HG02610 (cell line): ENCODE measurements around the gene SYNGR2.
"Not testable (repeated sequence)": the region's sequence is repeated elsewhere in the genome, so short reads cannot be mapped to it uniquely, and the experiment has no call there.

Experiments
- ATAC-seq: cut with Tn5 transposase; IDR thresholded peaks from one replicate; pipeline ENCODE4 v1.9.1; 2021; ENCODE audit warnings: mild to moderate bottlenecking, moderate library complexity; ENCODE audit not compliant: unreplicated experiment

SYNGR2 gene

DNA sequence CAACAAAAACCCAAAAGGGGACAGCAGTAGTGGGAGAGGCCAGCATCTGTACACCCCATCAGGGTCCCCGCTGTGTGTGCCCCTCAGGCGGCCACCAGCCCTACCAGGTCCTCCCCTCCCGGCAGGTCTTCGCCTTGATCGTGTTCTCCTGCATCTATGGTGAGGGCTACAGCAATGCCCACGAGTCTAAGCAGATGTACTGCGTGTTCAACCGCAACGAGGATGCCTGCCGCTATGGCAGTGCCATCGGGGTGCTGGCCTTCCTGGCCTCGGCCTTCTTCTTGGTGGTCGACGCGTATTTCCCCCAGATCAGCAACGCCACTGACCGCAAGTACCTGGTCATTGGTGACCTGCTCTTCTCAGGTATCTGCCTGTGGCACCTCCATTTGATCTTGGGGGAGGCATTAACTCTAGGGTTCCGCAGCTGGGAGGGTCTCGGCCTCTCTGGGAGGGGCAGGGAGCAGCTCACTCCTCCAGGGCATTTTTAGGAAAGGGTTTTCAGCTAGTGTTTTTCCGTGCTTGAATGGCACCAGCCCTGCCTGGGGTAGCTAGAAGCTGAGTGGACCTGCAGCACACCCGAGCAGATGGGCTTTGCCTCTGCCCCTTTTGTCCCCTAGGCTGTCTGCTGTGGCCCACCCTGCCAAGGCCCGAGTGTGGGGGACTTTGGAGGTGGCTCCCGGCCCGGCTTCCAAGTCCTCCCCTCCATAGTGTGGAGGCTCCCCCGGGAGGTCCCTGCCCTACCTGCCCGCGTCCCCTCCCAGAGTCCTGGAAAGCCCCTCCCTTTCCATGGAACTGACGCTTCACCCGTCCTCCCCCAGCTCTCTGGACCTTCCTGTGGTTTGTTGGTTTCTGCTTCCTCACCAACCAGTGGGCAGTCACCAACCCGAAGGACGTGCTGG is 2.6 kb downstream of the SYNGR2 start:
- no peak for ATAC-seq

DNA sequence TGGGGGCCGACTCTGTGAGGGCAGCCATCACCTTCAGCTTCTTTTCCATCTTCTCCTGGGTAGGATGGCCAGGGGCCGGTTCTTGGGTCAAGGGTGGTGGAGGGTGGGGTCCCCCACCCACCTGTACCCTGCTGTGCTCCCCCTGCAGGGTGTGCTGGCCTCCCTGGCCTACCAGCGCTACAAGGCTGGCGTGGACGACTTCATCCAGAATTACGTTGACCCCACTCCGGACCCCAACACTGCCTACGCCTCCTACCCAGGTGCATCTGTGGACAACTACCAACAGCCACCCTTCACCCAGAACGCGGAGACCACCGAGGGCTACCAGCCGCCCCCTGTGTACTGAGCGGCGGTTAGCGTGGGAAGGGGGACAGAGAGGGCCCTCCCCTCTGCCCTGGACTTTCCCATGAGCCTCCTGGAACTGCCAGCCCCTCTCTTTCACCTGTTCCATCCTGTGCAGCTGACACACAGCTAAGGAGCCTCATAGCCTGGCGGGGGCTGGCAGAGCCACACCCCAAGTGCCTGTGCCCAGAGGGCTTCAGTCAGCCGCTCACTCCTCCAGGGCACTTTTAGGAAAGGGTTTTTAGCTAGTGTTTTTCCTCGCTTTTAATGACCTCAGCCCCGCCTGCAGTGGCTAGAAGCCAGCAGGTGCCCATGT is 3.3 kb downstream of the SYNGR2 start:
- not testable (repeated sequence) for ATAC-seq

DNA sequence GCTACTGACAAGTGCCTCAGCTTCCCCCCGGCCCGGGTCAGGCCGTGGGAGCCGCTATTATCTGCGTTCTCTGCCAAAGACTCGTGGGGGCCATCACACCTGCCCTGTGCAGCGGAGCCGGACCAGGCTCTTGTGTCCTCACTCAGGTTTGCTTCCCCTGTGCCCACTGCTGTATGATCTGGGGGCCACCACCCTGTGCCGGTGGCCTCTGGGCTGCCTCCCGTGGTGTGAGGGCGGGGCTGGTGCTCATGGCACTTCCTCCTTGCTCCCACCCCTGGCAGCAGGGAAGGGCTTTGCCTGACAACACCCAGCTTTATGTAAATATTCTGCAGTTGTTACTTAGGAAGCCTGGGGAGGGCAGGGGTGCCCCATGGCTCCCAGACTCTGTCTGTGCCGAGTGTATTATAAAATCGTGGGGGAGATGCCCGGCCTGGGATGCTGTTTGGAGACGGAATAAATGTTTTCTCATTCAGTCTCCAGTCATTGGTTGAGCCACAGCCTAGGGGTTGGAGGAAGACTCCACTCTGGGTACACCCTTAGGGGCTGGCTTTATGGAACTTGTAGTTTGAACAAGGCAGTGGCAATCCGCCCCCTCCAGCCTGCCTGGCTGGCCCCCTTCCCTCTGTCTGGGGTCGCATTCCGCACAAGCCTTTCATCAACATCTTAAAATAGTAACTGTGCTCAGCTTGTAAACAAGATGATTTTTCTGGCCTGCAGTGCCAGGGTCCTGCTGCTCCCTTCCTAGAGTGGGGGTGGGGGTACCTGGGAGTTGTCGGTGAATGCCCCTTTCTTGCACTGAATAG is 4.1 kb downstream of the SYNGR2 start:
- no peak for ATAC-seq

DNA sequence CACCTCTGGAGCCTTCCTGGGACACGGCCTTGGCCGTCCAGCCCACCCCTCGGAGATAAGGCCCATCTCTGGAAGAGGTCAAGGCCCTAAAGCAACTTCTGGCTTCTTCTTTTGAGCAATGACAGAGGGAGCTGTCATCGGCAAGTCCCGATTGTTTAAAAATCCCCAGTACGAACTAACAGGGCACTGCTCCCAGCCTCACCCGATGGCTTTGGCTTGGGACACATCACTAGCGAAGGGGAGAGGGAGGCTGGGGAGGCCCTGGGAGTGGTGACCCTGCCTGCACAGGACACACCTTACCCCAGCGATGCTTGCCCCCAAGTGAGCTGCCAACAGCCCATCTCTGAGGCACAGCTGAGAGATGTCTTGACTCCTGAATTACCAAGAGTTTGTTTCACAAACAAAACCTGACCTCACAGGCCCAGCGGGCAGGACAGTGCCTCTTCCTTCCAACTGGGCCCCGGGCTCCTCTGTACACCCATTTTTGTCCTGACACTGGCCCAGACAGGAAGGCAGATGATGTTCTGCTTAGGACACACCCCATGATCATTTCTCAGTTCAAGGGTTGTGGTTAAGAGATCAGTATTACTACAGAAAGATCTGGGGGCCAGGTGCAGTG is 4.8 kb downstream of the SYNGR2 start:
- no peak for ATAC-seq

DNA sequence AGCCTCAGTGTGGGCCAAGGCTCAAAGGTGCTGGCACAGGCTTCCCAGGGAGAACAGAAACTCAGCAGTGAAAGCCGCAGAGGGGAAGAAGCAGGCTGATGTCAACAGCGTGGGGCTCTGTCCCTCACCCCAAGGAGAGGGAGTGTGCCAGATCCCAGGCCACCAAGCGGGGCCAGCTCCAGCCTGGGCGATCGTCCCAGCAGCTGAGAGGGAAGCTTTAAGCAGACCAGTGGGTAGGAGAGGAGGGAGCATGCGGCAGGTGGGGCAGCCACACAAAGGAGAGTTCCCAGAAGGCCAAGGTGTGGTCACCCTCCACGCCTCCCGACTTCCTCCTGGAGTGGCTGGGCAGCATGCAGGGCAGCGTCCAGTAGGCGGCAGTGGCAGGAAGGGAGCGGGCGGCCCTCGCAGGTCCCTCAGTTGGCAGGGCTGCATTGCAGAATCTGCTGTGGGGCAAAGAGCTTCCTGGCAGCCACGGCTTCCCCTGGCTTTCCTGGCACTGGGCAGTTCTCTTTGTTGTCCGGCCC is 6.0 kb downstream of the SYNGR2 start:
- no peak for ATAC-seq

DNA sequence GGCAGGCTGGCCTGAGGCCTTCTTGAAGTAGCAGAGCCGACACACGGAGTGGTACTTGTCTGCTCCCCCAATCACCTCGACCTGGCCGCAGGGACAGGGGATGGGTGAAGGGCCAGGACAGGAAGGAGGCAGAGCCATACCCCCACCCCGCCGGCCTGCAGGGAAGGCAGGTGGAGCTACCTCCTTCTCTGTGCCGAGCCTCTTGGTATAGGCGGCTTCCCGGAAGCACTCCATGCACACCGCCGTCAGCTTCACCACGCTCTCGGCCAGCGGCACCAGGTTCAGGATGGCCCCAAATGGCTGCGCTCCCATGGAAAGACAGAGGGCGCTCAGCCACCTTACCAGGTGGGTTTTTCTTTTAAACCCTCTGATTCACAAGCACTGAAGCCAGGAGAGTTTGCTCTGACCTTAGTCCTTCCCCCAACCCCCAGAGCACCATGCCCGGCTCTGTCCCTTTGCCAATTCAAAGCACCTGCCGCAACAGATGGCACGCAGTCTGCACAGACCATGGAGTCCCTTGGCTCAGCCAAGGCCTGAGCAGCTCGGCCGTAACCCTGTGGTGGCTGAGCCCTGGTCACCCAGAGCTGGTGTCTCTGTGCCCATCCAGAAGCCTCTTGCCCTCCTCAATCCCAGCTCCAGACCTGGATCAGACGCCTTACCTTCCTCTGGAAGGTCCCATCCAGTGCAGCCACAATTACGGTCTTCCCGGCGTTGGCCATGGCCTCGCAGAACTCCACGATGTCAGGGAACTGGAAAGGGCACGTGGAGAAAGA is 6.7 kb downstream of the SYNGR2 start:
- no peak for ATAC-seq

DNA sequence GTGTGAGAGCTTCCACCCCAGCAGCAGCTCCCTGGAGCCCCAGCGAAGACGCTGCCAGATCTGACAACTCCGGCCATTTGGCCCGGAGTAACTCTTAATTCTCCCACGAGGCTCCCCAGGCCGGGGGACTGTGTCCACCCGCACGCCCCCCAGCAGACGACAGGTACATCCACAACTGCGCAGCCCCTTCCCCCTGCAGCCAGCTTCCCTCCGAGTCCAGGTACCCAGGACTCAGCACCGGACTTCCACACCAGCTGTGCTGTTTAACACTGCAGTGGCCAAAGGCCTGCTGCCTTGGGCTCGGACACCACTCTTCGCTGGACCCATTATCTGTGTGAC is 7.2 kb downstream of the SYNGR2 start:
- no peak for ATAC-seq

DNA sequence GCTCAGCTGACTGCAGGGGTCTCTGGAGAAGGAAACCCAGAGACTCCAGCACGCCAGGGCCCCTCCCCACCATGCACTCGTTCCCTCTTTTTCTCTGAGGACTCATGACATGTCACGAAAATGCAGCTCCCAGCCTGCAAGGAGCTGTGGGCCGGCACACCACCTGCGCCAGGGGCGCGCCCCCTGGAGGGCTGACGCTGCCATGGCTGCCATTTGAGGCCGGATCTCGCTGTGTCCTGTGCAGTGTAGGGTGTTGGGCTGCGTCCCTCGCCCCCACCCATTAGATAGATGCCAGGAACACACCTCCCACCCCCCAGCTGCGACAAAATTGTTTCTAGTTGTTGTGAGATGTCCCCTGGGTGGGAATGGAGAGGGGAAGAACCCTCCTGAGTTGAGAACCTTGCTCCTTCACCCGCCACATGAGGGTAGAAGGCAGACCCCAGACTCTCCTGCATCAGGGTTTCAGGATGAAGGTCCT is 8.2 kb downstream of the SYNGR2 start:
- no peak for ATAC-seq

DNA sequence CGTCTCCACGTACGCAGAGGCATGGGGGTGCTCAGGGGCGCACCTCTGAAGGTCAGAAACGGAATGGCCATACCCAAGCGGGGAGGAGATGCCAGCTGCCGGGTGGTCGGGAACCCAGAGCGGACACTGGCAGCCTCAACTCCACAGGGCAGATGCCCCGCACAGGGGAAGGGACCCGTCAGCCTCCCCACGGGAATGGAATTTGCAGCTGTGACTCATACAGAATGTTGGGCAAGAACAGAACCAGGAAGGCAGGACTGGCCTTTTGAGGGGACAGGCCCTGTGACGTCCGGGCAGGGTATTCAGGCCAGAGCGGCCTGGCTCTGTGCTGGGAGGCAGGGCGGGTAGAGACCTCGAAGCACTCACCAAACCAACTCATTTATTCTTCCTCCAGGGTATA is 11.0 kb downstream of the SYNGR2 start:
- ATAC-seq, result no peak

DNA sequence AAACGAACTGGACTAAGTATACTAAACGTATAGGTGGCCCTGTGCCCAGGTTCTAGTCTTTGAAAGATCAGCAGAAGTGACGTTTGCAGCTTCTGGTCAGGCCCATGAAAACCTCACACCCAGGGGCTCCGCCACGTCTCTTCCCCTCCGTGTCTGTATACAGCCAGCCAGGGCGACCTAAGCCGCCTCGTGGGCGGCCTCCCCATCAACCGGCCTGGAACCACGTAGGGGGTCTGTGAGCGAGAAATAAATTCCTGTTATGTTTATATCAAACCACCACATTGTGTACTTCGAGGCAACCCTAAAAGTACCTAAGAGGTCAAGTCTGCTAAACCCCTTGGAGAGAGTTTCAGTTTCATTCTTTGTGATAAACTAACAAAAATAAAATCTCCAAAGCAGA is 11.7 kb downstream of the SYNGR2 start:
- no peak for ATAC-seq

DNA sequence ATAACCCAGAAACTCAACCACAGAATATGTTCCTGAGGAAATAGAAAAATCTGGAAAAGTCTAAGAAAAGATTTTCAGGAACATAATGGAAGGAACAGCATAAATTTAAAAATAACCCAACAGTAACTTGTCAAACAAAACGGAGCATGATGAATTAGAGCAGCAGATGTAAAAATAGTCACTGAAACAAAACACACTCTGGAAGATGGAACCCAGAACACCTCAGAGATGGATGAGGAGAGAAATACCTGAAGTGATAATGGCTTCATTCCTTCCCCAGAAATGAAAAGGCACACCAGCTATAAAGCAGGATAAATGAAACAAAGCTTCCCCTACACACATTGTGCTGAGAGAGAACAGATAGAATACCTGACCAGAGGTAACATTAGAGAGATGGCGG is 12.1 kb downstream of the SYNGR2 start:
- ATAC-seq, result no peak

DNA sequence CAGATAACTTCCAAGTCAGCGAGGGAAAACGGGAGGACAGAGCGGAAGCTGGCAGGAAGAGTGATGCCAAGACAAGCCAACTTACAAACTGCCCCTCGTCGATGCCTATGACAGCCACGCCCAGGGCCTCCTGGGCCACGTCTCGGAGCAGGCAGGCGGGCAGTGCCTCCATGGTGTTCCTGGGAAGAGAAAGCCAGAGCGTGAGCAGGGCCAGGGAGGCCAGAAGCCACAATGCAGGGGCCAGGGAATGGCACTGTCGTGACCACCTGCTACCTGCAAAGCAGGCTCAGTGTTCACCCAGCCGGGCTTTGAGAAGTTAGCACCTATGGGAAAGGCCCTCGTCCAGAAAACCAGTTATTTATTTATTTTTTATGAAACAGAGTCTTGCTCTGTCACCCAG is 14.1 kb downstream of the SYNGR2 start:
- no peak for ATAC-seq

DNA sequence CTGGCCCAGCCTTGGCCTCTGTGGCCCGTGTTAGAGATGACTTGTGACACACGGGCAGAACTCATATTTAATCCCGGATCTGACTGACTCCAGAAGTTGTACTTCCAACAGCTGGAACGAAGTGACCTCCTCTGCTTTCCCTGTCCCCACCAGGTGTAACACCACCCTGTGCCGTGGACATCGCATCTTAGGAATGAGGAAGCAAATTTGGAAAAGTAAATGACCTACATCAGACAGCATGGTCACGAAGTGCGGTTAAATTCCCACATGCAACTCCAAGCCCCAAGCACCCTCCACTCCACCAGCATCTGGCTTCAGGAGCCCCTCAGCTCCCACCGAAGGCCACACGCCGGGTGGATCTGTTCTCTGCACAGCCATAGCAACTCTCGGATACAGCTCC is 15.5 kb downstream of the SYNGR2 start:
- no peak for ATAC-seq

DNA sequence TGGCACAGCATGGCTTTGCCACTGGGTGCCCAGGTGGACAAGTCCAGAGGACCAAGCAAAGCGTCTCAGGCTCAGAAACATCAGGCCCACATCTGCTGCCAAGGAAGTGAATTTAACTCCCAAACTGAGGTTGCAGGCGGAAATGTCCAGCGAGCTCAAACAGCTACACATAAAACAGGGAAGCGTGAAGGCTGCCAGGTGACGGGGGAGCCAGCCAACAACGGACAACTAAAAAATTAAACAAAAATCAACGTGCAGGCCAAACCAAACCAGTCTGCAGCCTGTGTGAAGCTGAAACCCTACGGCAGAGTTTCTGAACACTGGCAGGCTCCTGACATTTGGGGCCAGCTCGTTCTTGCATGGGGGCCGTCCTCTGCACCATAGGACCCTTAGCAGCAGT is 16.0 kb downstream of the SYNGR2 start:
- no peak for ATAC-seq

DNA sequence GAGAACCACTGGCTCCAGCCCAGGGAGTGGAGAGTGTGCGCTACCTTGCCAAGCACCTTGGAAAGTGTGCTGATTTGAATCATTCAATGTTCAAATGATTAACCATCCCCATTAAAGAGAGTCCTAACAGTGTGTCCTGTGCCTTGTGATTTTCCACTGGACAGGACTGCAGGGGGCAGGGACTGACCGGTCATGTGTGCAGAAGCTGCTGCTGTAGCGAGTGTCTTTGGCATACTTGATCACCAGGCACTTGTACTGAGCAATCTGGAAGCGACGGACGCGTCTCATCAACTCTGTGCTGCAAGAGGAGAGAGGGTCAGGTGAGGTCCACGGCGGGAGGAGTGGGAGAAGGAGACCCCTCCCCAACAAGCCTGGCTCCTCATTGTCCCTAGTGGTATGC is 16.5 kb downstream of the SYNGR2 start:
- no peak for ATAC-seq

DNA sequence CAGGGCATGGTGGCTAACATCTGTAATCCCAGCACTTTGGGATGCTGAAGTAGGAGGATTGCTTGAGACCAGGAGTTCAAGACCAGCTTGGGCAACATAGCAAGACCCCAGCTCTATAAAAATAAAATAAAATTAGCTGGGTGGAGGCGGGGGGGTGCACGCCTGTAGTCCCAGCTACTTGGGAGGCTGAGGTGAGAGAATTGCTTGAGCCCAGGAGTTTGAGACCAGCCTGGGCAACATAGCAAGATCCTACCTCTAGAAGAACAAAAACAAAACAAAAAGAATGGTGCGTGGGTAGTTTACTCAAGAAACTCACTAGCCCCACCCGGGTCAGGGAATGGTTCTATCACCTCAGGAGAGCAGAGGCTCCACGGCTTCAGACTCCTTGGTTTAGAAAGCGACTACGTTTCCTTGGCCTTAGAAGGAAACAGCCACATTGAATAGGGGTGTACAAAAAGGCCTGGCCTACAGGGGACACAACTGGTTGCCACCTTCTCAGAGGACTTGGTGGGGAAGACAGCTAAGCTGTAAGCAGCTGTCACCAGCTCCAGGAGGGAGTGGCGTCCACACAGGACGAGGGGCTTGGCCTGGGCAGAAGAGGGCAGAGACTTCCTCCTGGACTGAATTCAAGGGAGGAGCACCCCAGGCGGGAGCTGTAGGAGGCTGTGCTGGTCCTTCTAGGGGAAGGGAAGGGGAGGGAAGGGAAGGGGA is 17.8 kb downstream of the SYNGR2 start:
- ATAC-seq, result no peak

DNA sequence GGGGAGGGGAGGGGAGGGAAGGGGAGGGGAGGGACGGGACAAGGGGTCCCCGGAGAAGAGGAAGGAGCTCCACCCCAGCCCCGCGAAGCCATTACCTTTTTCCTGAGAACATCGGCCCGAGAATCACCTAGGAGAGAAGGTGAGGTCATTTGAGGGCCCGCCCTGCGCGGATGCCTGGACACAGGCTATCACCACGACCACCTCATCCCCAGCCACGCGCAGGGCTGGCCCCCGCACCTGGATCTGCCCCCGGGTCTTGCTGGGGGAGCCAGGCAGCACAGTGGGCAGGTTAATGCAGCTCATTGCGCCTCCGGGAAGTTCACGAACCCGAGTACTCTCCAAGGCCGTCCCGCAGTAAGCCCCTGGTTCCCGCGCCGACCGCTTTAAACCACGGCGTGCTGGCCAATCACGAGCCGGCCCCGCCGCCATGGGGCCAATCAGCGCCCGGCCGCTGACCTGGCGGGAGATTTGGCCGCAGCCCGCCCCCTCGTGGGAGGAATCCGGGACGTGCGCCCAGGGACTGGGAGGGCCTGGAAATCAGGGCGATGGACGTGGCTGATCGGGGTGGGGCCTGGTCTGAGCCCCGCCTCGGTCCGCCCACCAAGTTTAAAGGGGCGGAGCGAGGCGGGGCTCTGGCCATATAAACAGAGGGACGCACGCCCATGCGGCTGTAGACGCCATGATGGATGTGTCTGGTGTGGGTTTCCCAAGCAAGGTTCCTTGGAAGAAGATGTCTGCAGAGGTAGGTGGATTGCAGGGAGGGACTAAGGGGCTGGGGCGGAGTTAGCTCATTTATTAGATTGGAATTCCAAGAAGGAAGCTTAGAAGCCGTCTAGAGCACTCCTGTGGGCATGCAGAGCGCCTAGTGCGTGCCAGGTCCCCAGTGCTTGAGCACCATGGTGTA is 18.6 kb downstream of the SYNGR2 start, which contains the start of the genes AFMID and TK1:
TSS of gene AFMID (plus strand) at position 671 of the 904 bp plus-strand sequence. CDS start at position 680, 9 bp downstream.
TSS of gene TK1 (minus strand) at position 361 of the 904 bp plus-strand sequence. CDS start at position 303, 58 bp downstream.
- peak; percentile 88 for ATAC-seq

DNA sequence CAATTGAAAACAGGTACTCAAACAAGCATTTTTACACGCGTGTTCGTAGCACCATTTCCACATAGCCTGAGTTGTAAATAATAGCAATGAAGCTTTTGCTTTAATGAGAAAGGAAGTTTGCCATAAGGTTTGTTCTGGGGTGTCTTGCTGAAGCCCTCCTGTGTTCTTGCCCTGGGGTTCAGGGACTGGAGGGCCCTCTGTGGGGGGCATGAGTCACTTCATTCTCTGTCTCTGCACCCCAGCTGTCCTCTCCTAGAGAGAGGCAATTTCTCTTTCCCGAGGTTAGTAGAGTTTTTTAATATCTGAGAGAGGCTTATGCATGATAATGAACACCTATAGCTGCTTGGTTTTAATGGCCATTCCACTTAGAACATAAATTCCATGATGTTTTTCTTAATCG is 28.3 kb downstream of the SYNGR2 start:
- ATAC-seq, result no peak
